LNCaP clone FGC (cell line): ENCODE measurements around the gene PRF1.
"Not testable (repeated sequence)": the region's sequence is repeated elsewhere in the genome, so short reads cannot be mapped to it uniquely, and the experiment has no call there.

Experiments used
- DNase-seq: peaks from one replicate; pipeline ENCODE4 v3.0.0-alpha.2; 2011; ENCODE audit warnings: low read depth
- H3K4me3 ChIP-seq: 2 replicates; pipeline ENCODE4 v1.5.1; 2011; ENCODE audit warnings: mild to moderate bottlenecking, low read depth, low read length, control low read depth
- TF ChIP-seq, protein P1 (sequence below): IDR thresholded peaks from 2 replicates; pipeline ENCODE4 v1.5.1; 2012; ENCODE audit warnings: mild to moderate bottlenecking; ENCODE audit not compliant: control insufficient read depth, insufficient read depth; ENCODE audit errors: extremely low read depth

PRF1 gene

GRCh38 chr10:70602665-70603448 is at the start of gene PRF1:
Gene PRF1, minus strand, starts transcription at chr10:70602741. Its CDS starts 1,839 bp downstream, at chr10:70600902.
- no peak for DNase-seq
- H3K4me3 ChIP-seq = no peak within 1 kb of the TSS
- TF ChIP-seq, protein P1, sequence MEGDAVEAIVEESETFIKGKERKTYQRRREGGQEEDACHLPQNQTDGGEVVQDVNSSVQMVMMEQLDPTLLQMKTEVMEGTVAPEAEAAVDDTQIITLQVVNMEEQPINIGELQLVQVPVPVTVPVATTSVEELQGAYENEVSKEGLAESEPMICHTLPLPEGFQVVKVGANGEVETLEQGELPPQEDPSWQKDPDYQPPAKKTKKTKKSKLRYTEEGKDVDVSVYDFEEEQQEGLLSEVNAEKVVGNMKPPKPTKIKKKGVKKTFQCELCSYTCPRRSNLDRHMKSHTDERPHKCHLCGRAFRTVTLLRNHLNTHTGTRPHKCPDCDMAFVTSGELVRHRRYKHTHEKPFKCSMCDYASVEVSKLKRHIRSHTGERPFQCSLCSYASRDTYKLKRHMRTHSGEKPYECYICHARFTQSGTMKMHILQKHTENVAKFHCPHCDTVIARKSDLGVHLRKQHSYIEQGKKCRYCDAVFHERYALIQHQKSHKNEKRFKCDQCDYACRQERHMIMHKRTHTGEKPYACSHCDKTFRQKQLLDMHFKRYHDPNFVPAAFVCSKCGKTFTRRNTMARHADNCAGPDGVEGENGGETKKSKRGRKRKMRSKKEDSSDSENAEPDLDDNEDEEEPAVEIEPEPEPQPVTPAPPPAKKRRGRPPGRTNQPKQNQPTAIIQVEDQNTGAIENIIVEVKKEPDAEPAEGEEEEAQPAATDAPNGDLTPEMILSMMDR = no peak

GRCh38 chr10:70651661-70652060 is 49.1 kb upstream of the PRF1 start:
- no peak for DNase-seq
- no peak overlapping the region for H3K4me3 ChIP-seq
- TF ChIP-seq, protein P1 = no peak

GRCh38 chr10:70650718-70651117 is 48.2 kb upstream of the PRF1 start:
- no peak for DNase-seq
- H3K4me3 ChIP-seq = 0 out of 2 replicates have a peak overlapping the region, but pooled peaks have one; percentile 3
- TF ChIP-seq, protein P1 = no peak

- no peak for DNase-seq
- TF ChIP-seq, protein P1 = no peak
- no peak overlapping the region for H3K4me3 ChIP-seq
These were observed 47.6 kb upstream of the PRF1 start for GRCh38 chr10:70650104-70650503.

GRCh38 chr10:70649526-70649925 is 47.0 kb upstream of the PRF1 start:
- H3K4me3 ChIP-seq = no peak overlapping the region
- TF ChIP-seq, protein P1 = no peak
- no peak for DNase-seq

DNA sequence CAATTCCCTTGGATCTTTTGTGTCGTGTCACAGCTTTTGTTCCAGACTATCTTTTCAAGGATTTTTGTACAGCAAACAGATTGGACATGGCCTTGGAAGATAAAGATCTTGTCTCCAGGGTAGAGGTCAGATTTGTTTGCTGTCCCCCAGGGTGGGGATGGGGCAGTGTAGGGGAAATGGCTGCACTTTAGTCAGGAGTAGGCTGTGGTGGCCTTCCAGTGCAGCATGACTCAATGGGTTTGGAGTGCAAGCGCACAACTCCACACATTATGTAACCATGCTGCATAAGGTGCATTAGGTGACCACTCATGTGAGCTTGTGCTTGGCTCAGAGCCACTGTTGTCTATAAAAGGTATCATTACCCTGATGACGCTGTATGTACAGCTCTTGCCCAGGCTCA is 45.9 kb upstream of the PRF1 start:
- TF ChIP-seq, protein P1 = no peak
- DNase-seq = no peak
- H3K4me3 ChIP-seq = no peak overlapping the region

GRCh38 chr10:70647086-70647485 is 44.5 kb upstream of the PRF1 start:
- TF ChIP-seq, protein P1 = no peak
- no peak for DNase-seq
- no peak overlapping the region for H3K4me3 ChIP-seq

- DNase-seq, H3K4me3 ChIP-seq: not testable (repeated sequence)
These were observed 42.4 kb upstream of the PRF1 start for GRCh38 chr10:70644959-70645358.

DNA sequence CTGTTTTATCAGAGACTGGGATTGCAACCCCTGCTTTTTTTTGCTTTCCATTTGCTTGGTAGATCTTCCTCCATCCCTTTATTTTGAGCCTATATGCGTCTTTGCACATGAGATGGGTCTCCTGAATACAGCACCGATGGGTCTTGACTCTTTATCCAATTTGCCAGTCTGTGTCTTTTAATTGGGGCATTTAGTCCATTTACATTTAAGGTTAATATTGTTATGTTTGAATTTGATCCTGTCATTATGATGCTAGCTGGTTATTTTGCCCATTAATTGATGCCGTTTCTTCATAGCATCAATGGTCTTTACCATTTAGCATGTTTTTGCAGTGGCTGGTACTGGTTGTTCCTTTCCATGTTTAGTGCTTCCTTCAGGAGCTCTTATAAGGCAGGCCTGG is 40.7 kb upstream of the PRF1 start:
- H3K4me3 ChIP-seq, DNase-seq: not testable (repeated sequence)

- not testable (repeated sequence) for H3K4me3 ChIP-seq, DNase-seq
These were observed 37.3 kb upstream of the PRF1 start for GRCh38 chr10:70639640-70640383.
